NCI-H82 (cell line): Measurements from ENCODE around the gene NCKIPSD.

Experiments
- DNase-seq: peaks from one replicate; lab custom pipeline; 2025; lab: John Stamatoyannopoulos, UW

The NCKIPSD gene

GRCh38 chr3:48678566-48679380, 6.9 kb downstream of the NCKIPSD start:
- no peak for DNase-seq

- DNase-seq: no peak
Observed at GRCh38 chr3:48678056-48678455, 7.7 kb downstream of the NCKIPSD start.

- DNase-seq: no peak
Observed at GRCh38 chr3:48674505-48674904, 11.2 kb downstream of the NCKIPSD start.

- DNase-seq: no peak
Observed at GRCh38 chr3:48672522-48672921, 13.2 kb downstream of the NCKIPSD start.

DNA sequence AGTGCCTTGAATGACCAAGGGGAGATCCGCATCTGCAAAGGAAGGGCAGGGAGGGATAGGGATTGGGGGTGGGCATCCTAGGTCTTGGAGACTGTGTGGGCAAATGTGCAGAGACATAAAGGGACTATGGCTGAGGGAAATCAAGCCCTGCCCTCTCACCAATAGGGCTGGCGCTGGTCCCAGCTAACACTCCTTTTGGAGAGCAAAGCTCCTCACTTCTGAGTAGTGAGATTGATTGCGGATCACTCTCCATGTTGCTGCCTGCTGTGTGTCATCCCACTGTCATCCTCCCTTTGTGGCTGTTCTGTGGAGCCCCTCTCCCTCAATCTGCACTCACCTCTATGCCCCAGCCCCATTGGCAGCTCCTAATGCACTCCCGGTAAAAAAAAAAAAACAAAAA, 20.8 kb downstream of the NCKIPSD start:
- DNase-seq: peak; percentile 22

DNA sequence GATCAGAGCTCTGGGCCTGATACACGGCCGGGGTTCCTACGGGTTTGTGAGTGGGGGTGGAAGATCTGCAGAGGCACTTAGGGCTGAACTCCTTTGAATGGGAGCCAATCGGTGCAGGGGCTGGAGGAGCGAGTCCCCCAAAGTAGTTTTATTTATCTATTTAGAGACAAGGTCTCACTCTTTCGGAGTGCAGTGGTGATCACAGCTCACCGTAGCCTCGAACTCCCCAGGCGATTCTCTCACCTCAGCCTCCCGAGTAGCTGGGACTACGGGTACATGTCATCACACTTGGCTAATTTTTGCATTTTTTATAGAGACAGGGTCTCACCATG, 21.4 kb downstream of the NCKIPSD start:
- no peak for DNase-seq

DNA sequence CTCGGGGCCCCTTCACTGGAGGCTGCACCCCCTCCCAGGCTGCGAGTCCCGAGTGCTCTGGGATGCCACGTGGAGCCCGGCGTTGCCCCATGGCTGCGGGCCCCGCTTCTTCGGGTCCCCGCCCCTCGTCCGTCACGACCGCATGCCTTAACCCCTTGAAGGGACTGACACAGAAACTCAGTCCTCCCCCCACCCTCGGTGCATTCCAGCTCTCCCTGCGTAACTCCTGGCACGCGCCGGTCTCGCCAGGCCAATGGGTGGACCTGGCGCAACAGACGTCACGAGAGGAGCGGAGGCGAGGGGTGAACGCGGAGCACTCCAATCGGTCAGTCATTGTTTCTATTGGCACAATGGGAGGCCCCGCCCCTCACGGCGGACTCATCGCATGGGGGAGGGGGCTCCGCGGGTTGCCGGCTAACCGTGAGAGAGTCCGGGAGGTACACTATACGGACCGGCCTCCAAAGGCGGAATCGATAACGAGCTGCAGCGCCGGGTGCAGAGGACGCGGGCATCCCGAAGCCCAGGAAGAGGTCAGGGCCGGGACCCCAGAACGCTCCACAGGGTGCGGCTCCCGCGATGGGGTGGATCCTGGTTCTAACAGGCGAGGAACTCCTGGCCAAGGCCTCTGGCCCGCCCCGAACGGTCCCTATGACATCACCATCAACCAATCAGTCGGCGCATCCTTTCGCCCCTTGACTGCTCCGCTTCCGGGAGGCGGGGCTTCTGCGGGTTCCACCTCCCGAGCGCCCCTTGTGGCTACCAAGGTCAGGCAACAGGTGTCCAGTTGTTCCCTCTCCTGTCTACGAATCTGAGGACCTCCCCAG, 22.0 kb downstream of the NCKIPSD start:
- DNase-seq: peak; percentile 98

DNA sequence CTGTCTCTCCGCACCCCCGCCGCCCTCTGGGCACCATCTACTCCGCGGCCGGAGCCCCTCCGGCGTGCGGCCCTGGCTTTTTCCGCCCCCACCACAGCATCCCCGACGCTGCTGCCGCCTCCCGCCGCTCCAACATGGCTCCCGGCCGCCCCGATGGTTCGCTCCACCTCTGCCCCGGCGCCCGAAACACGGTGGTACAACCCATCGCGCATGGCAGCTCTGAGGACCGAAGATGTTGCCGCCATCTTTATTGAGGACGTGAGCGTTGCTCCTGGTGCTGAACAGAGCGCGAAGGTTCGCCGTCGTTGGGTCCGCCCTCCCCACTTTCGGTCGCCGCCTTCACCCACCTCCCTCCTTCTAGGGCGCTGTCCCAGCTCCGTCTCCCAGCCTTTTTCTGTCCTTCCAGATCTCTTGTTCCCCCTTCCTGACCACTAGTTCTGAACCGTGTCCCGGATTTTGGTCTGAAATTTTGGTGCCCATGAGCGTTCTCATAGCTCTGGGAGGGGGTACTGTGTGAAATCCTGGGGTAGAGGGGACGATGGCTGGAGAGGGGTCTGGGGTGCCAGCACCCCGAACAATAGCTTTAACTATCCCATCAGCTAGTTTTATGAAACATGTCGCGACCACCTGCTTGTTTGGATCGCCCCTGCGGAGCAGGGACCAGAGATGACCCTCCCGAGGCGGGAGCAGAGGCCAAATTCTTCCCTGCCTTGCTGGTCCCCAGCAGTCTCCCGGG, 22.8 kb downstream of the NCKIPSD start, which contains the start of gene CELSR3:
Gene CELSR3 (minus strand): TSS at position 134 of the 736 bp plus-strand sequence. CDS start 252 bp downstream, outside the sequence.
- DNase-seq: peak; percentile 66

DNA sequence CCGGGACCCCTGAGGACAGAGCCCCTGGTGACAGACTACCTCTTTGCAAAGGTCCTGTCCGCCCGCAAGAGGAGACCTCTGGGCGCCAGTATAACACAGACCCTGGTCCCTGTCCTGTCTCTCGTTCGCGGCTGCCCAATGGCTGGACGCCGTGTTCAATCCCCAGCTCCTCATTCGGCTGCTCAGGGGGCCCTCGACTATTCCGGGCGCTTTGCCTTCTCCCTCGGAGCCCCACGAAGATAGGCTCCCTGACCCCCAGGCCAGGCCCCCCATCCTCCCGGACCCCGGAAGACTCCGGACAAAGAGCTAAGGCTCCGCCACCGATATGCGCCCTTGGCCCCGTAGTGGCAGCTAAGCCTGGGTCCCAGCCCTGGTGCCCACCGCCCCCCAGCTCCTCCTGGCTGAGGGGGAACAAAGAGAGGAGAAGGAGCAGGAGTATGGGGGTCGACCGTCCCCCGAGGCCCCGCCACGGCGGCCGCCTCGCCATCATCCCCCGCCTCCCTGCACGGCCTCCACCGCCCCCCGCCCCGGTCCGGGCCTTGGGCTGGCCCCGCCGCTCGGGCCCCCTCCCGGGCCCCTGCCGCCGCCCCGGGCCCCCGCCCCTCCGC, 23.5 kb downstream of the NCKIPSD start:
- no peak for DNase-seq

DNA sequence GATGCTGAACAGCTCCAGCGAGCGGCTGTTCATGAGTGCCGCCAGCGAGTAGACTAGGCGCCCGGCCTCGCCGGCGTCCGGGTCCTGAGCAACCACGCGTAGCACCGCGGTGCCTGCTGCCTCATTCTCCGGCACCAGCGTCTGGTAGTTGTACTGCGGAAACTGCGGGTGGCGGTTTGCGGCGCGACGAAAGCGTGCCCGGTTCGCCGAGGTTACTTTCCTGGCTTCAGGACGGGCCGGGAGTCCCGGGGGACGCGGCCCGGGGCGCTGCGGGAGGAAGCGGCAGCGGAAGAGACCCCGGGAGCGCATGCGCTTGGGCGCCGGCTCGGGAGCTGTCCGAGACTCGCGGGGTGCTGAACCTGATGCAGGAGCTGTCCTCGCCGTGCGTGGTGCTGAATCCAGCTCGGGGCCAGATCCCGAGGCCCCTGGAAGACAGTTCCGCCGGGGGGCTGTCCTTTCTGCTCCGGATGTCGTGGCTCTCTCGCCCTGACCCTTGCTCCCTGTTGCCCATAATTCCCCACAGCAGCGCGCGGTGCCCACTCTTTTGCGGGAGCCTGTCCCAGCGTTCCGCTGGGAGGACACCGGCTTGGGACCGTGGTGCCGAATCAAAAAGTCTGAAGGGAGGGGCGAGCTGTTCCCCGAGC, 24.1 kb downstream of the NCKIPSD start:
- DNase-seq: no peak

DNA sequence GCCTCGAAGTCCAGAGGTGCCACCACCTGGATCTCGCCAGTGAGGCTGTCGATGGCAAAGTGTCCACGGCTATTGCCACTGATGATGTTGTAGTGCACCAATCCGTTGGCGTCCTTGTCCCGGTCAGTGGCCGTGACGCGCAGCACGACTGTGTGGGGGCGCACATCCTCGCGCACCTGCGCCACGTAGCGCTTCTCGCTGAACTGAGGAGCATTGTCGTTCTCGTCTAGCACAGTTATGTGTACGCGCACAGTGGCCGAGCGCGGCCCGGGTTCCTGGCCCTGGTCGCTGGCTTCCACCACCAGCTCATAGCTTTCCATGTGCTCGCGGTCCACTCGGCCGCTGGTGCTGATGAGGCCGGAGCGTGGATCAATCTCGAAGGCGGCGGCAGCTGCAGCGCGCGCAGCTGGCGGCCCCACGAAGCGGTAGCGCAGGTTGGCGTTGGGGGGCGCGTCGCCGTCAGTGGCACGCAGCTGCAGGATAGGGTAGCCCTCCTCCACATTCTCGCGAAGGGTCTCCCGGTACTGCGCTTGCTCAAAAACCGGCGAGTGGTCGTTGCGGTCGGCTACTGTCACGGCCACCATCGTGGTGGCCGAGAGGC, 24.8 kb downstream of the NCKIPSD start:
- no peak for DNase-seq

GRCh38 chr3:48656841-48657281, 28.9 kb downstream of the NCKIPSD start:
- DNase-seq: no peak

DNA sequence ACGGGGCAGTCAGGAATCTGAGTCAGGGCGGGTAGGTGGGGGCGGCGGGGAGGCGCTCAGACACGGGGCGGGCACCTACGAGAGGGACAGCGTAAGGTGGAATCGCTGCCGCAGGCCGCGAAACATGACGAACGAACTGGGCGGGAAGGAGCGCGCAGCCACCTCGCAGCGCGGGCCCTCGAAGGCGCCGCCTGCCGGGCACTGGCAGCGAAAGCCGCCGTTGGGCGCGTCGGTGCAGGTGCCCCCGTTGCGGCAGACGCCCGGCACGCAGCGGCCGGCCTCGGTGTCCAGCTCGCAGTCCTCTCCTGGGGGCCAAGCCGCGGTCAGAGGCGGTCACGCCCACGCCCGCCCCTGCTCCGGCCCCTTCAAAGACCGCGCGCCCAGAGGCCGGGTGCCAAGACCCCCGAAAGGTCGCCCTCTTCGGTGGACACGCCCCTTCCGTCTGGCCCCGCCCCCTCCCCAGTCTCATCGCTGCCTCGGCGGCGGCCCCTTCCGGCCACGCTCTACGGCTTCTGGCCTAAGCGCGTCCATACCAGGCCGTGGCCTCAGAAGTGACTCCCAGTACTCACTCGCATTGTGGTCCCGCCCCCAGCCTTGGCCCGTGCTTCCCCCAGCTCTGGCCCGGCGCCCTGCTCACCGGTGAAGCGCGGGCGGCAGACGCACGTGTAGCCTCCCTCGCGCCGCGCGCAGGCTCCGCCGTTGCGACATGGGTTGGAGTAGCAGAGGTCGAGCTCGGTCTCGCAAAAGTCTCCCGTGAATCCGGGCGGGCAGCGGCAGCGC, 29.5 kb downstream of the NCKIPSD start:
- no peak for DNase-seq

DNA sequence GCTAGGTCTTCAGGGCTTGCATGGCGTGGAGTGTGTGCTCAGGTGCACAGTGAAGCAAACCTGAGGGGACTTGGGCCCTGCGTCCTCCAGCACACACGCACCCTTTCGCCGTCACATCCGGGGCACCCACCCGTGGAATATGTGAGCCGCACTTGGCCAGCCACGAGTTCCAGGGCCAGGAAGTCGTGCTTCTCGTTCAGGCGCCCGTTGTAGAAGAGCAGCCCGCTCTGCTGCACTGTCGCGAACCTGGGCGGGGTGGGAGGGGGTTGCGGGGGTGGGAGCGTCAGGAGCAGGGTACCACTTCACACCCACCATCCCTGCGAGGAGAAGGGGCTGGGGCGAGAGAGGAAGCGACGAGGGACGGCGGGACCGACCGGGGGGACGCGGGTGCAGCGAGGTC, 30.1 kb downstream of the NCKIPSD start:
- no peak for DNase-seq

DNA sequence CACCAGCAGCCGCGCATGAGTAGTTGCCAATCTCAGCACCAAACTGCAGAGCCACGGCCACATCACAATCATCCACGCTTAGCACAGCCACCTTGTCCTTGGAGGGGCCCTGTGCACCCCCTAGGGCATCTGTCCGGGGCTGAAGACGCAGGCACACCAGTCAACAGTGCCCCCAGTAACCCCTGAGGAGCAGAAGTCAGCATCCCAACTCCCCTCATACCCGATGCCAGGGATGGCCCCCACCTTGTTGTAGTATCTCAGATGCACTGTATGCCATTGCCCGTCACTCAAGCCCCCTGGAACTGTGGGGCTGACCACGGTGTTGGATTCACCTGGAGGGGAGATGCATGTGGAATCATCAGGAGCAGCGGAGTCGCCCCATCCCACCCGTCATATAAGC, 30.7 kb downstream of the NCKIPSD start:
- DNase-seq: no peak

- no peak for DNase-seq
Observed at GRCh38 chr3:48652923-48653715, 32.6 kb downstream of the NCKIPSD start.

GRCh38 chr3:48651771-48652170, 33.9 kb downstream of the NCKIPSD start:
- DNase-seq: no peak

- DNase-seq: no peak
Observed at GRCh38 chr3:48650723-48651122, 35.0 kb downstream of the NCKIPSD start.

DNA sequence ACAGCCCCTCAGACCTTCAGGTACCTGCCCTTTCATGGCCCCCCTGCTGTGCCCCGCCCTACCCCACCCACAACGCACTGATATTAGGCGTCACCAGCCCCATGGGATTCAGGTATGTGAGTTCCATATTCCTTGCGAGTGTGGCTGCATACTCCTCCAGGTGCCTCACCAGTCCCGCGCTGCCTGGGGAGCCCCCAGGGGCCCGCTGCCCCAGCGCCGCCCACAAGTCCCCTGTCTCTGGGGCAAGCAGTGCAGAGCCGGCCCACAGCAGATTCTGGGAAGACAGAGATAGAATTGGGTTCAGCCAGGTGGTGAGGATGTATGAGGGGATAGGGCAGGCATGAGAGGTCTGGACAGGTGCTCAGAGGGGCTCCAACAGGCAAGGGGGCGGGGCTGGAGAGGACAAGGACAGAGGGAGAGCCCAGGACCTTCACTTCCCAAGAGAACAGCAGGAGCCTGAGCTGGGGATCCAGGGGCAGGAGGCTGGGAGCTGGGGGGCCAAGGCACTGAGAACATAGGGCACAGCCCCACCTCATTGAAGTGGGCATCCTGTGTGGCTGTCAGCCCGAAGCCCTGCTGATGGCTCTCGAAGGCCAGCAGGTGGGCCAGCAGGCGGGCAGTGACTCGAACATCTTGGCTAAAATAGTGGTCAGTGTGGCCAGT, 37.4 kb downstream of the NCKIPSD start:
- DNase-seq: no peak
